ENCODE results near the gene GLDC.

- TF ChIP-seq CTCF (IDR thresholded peaks at IDR 0.05; ENCODE audit: low read depth, low read length) (no peak), EZH2phosphoT487 (IDR thresholded peaks at IDR 0.05; ENCODE audit: low read depth) (no peak)
Observed at GRCh38 chr9:6565312-6565711, 80.2 kb downstream of the GLDC start.

Measured in OCI-LY3 (cell line).